A673 (cell line): Measurements from ENCODE around the gene OLIG1.

Source experiments
- CTCF ChIP-seq: fragments of 300-800, 200-600 bp; sonication (generic); conservative IDR thresholded peaks from 2 replicates; pipeline ENCODE4 v1.5.1; 2017; ENCODE audit warnings: low read depth, mild to moderate bottlenecking, antibody characterized with exemption, low read length, moderate library complexity, mixed read lengths
- EZH2 ChIP-seq: fragments of 200-600 bp; sonication (generic); IDR thresholded peaks from 2 replicates; pipeline ENCODE4 v1.6.1; 2017; ENCODE audit warnings: borderline replicate concordance, low read depth, mild to moderate bottlenecking, mixed read lengths, antibody characterized with exemption, low read length; ENCODE audit not compliant: poor library complexity, severe bottlenecking

- TF ChIP-seq CTCF, result no peak
- TF ChIP-seq EZH2, result peak; percentile 86
Observed at GRCh38 chr21:33064623-33065390, 5.1 kb upstream of the OLIG1 start.
